NB4 (cell line): Measurements from ENCODE around the gene ZNF500.

ENCODE experiments used
- DNase-seq: peaks from one replicate; pipeline ENCODE4 v3.0.0; 2010; ENCODE audit warnings: low read depth
- H3K4me3 ChIP-seq: one replicate; pipeline ENCODE4 v1.5.1; 2011; ENCODE audit warnings: mild to moderate bottlenecking, low read depth, low read length, moderate library complexity
- CTCF ChIP-seq: IDR thresholded peaks from one replicate; pipeline ENCODE4 v1.5.1; 2012; ENCODE audit warnings: low read depth, low read length
- MAX ChIP-seq: IDR thresholded peaks from 2 replicates; pipeline ENCODE4 v1.6.1; 2011; ENCODE audit warnings: low read depth, low read length
- MYC ChIP-seq: IDR thresholded peaks from 2 replicates; pipeline ENCODE4 v1.6.1; 2011; ENCODE audit warnings: low read depth, low read length
- POLR2A ChIP-seq: IDR thresholded peaks from 2 replicates; pipeline ENCODE4 v1.6.1; 2011; ENCODE audit warnings: mild to moderate bottlenecking; ENCODE audit not compliant: insufficient read length; ENCODE audit errors: extremely low read depth

Gene ZNF500

GRCh38 chr16:4762205-4762604 lies 4.8 kb downstream of the ZNF500 start:
- no peak overlapping the region for H3K4me3 ChIP-seq
- TF ChIP-seq CTCF (no peak), MAX (no peak), POLR2A (no peak), MYC (no peak)
- DNase-seq, result no peak

- no peak for DNase-seq
- no peak overlapping the region for H3K4me3 ChIP-seq
- TF ChIP-seq POLR2A (no peak), MYC (no peak), CTCF (no peak), MAX (no peak)
These were observed 6.6 kb downstream of the ZNF500 start for GRCh38 chr16:4760221-4760910.

- no peak for DNase-seq
- no peak overlapping the region for H3K4me3 ChIP-seq
- TF ChIP-seq CTCF (no peak), MAX (no peak), MYC (no peak), POLR2A (no peak)
These were observed 11.3 kb downstream of the ZNF500 start for GRCh38 chr16:4755687-4756086.

- no peak for DNase-seq
- H3K4me3 ChIP-seq, result no peak overlapping the region
- TF ChIP-seq MYC (no peak), MAX (no peak), CTCF (no peak)
These were observed 12.1 kb downstream of the ZNF500 start for GRCh38 chr16:4754865-4755264.

- H3K4me3 ChIP-seq, result no peak overlapping the region
- TF ChIP-seq POLR2A (no peak), MAX (no peak), MYC (no peak), CTCF (no peak)
- no peak for DNase-seq
These were observed 13.7 kb downstream of the ZNF500 start for GRCh38 chr16:4753227-4753626.
